NK-92 (cell line): Measurements from ENCODE around the gene RPS23.

Experiments
- DNase-seq: peaks from one replicate; lab custom pipeline; 2025; ENCODE audit not compliant: unreplicated experiment; lab: John Stamatoyannopoulos, UW

The RPS23 gene

DNA sequence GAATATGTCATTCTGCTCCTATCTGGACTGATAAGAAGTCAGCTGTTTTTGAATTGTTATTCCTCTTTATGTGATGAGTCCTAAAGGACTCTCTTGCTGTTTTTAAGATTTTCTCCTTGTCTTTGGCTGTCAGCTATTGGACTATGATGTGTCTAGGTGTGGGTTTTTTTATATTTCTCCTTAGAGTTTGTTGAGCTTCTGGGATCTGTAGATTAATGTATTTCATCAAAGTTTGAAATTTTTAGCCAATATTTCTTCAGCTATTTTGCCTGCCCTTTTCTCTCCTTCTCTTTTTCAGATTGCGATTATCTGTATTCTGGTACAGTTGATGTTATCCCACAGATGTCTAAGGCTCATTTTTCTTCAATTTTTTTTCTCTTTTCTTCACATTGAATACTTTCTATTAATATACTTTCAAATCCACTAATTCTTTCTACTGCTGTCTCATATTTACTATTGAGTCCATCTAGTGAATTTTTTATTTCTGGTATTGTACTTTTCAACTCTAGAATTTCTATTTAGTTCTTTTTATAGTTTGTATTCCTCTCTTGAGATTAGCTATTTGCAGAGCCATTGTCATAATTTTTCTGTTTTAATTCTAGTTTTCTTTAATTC is 31.1 kb downstream of the RPS23 start:
- no peak for DNase-seq

DNA sequence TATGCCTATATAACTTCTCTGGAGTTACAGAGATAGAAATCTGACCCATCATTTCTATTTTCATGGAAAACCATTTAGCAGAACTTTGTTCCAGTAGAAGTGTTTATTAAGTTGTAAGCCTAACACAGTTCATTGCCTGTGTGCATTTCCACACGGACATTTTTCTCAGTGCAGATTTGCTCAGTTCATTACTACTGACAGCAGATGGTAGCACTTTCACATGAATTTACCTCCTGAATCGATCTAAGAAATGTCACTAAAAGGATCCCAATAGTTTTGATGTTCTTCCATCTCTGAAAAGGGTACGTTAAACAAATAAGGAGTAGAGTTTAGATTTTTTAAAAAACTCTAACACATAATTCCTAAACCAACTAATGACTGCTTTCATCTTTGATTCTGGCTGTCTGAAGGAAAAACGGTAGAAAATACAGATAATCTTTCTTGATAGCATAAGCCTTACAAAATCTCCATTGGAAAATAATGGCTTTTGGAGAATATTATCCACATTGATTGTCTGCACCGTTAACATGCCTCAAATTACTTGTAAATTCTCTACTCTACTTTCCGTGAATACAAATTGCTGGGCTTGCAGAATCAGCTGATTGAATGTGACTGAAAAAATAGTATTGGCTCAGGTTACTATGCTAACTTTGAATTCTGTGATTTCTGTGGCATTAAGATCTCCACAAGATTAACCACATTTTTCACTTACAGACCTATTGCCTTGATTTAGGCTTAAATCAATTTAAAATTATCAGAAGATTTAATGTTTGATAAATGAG is 33.1 kb downstream of the RPS23 start:
- no peak for DNase-seq

DNA sequence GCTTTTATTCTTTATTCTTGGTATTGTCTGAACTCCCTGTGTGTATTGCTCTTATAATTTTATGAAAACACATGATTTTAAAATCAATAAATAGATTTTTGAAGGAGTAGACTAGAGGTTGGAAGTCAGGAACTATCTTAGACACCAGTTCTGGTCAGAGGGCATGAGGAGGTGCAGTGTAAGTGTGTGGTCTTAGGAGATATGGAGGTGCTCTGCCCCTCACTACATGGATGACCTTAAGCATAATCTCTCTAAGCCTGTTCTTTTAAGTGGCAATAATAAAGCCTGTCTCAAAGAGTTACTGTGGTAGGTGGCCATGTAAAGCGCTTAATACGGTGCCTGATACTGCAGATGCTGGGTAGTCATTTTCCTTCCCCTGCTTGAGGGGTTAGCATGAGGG is 34.0 kb downstream of the RPS23 start:
- no peak for DNase-seq

DNA sequence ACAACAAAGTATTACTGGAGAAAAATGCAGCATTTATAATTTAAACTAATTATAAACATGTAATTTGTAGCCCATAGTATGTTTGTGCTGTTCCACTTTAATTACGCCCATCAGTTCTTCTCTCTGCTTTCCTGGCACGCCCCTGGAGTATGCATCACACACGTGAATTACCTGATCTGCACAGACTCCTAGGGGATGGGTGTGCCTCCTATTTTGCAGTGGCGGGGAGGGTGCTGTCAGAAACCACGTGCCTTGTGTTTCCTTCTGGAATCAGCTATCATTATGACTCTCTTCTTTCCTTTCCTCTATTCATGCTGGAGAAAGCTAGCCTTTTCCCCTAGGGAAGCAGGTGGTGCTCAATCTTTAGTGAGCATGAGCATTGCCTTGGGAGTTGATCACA is 43.3 kb downstream of the RPS23 start:
- no peak for DNase-seq

DNA sequence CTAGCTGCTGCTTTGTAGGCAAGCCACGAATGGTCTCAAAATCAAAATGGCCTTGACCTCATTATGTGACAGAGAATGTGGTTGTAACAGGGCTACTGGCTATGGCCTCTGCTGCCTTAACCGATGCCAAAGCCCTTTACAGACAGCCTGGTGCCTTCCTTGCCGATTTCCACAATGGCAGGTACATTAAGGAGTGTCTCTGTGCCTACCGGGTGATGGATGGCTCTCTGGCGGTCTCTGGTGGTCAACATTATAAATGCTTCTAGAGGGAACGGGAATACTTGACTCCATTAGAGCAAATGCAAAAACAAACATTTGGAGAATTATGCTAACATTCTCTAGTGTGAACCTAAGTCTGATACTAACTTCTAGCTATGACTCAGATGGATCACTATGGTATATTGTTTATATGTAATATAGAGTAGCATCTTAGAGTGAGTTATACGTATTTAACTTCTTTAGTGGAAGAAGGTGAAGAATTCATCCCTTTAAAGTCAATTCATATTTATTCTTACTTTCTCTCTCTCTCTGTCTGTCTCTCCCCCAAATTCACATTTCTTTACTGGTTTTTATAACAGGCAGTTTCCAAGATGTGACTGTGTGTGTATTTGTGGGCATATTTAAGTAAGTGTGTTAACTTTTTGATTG is 52.5 kb downstream of the RPS23 start:
- DNase-seq = no peak
